DMS79 (cell line): ENCODE data around the gene RECK.
"Not testable (repeated sequence)": the region's sequence is repeated elsewhere in the genome, so short reads cannot be mapped to it uniquely, and the experiment has no call there.

Experiments used
- DNase-seq: peaks from one replicate; lab custom pipeline; 2025; lab: John Stamatoyannopoulos, UW

The RECK gene

GRCh38 chr9:36116593-36116992, 79.9 kb downstream of the RECK start:
- DNase-seq: no peak

GRCh38 chr9:36118201-36118600, 81.5 kb downstream of the RECK start:
- no peak for DNase-seq

DNA sequence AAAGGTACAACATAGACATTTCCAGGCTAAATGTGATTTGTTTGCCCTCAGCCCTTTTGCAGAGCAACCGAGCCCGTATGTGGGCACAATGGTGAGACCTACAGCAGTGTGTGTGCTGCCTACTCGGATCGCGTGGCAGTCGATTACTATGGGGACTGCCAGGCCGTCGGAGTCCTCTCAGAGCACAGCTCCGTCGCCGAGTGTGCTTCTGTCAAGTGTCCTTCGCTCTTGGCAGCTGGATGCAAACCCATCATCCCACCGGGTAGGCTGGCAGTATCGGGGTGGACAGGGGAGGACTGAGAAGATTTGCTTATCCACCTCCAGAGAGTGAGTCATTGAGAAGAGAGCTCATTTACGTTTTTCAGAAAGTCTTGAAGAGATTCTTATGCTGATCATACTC, 82.0 kb downstream of the RECK start:
- peak; percentile 95 for DNase-seq

GRCh38 chr9:36119476-36119875, 82.8 kb downstream of the RECK start:
- no peak for DNase-seq

DNA sequence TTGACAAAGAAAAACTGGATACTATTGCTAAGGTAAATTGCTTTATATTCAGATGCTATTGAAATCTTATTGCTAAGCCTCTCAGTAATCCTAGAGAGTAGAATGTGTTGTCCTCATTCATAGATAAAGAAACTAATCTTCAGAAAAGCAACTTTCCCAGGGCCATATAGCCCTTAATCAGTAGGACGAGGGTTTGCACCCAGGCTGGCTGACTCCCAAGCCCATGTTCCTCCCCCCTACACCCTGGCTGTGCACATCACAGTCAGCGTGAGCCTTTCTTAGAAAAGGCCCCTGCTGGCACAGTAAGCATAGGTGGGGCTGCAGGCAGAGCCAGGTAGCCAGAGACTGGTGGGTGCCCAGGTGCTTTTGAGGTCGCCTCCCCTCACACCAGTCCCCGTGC, 84.0 kb downstream of the RECK start:
- no peak for DNase-seq

- no peak for DNase-seq
Observed at GRCh38 chr9:36121971-36122370, 85.3 kb downstream of the RECK start.

- no peak for DNase-seq
Observed at GRCh38 chr9:36123515-36123914, 86.8 kb downstream of the RECK start.

- no peak for DNase-seq
Observed at GRCh38 chr9:36125062-36125855, 88.5 kb downstream of the RECK start.

- DNase-seq: no peak
Observed at GRCh38 chr9:36126016-36126730, 89.5 kb downstream of the RECK start.

- no peak for DNase-seq
Observed at GRCh38 chr9:36127652-36128244, 91.0 kb downstream of the RECK start.

- no peak for DNase-seq
Observed at GRCh38 chr9:36128349-36128748, 91.6 kb downstream of the RECK start.

GRCh38 chr9:36129139-36129538, 92.4 kb downstream of the RECK start:
- no peak for DNase-seq

DNA sequence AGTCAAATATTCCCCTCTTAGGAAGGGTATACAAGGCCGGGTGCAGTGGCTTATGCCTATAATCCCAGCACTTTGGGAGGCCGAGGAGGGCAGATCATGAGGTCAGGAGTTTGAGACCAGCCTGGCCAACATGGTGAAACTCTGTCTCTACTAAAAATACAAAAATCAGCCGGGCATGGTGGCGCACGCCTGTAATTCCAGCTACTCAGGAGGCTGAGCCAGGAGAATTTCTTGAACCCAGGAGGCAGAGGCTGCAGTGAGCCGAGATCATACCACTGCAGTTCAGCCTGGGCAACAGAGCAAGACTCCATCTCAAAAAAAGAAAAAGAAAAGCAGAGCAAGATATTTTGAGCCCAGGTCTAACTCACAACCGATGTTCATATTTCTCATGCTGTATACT, 95.0 kb downstream of the RECK start:
- DNase-seq: not testable (repeated sequence)

DNA sequence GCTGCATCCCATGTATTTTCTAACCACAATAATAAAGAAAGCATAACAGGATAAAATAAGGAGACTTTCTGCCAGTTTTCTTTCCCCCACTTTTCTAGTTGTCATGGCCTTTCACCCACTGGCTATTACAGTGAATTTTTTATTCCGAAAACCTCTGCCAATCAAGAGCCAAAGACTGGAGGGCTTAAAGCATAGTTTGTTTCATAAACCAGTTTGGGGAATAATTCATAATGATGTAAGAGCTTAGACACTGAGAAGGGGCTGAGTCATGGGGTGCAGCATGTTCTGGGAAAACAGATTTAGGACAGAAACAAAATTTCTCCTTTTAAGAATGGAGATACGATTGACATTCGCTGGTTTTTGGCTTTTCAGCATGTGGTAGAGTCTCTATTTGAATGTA, 95.4 kb downstream of the RECK start:
- DNase-seq: no peak

DNA sequence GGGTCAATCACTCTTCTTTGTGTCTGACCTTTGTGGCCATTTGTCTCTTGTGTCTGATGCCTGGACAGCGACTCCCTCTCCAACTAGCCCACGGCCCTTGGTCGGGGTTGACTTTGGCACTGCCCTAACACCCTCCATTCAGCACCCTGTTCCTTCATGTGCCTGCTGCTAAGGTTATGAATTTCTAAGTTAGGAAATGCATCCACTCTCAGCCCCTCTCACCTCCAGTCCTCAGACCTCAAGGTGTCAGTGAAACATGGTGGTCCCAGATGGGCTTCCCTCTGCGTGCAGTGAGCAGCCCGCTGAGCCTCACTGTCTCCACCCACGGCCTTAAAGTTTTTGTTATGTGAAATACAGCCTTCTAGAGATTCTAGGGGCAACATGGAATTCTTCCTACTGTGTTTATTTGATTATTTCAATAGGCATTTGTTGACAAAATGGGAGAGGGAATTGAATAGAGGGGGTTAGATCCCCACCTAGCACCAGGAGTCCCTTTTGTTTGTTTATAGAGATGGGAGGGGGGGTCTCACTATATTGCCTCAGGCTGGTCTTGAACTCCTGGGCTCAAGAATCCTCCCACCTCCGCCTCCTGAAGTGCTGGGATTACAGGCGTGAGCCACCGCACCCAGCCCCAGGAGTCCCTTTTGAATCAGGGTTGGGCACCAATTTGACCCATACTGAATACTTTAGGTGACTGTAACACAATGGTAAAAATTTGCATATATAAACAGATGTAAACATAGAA, 98.2 kb downstream of the RECK start:
- DNase-seq: no peak

GRCh38 chr9:36135741-36136271, 99.1 kb downstream of the RECK start:
- DNase-seq: no peak

DNA sequence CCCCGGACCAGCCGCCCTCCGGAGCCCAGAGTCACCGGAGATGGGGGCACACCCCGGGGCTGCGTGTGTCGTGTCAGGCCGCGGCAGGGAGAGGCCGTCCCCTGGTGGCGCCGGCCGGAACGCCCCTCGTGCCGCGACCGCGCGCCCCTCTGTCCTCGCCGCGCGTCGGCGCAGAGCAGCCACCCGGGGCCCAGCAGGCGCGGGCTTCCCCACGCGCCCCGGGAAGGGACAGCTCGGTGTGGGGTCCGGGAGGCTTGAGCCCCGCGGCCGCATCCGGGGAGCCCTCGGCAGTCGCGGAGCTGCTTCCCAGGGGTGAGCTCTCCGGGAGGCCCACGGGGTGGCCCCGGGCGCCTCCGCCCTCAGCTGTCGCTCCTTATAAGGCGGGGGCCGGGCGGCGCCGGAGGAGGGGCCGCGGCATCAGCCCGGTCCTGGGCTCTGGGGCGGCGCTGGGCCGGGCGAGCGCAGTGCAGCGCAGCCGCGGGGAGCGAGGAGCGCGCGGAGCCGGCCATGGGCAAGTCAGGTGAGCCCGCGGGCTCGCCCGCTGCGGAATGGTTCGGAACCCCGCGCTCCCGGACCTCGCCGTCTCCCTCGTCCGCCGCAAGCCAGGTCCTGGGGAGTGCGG, 99.7 kb downstream of the RECK start, which contains the start of gene GLIPR2:
Gene GLIPR2, plus strand, starts transcription at position 462 of the 622 bp plus-strand sequence. Its CDS starts 46 bp downstream, at position 508.
- no peak for DNase-seq

DNA sequence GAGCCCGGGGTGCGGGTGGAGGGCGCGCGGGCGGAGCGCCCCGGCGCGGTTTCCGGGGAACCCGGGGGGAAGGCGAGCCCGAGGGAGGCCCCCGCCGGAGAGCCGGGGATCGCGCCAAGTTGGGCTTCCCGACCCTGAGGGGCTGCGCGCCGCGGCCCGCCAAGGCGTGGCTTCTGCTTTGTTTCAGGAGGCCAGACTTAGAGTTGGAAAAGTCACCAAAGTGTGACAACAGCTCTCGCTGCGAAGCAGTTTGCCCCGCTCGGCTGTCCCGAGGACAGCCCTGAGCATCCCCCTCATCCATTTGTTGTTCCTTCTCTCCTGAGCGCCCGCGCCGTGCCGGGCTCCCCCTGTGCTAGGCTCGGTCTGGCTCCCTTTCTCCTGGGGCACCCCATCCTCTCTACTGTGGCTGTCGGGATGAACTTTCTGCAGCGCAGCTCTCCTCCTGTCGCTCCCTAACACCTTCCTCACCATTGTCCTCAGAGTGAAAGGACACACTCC, 100.2 kb downstream of the RECK start:
- DNase-seq: no peak

GRCh38 chr9:36137392-36138004, 100.8 kb downstream of the RECK start:
- peak; percentile 22 for DNase-seq

DNA sequence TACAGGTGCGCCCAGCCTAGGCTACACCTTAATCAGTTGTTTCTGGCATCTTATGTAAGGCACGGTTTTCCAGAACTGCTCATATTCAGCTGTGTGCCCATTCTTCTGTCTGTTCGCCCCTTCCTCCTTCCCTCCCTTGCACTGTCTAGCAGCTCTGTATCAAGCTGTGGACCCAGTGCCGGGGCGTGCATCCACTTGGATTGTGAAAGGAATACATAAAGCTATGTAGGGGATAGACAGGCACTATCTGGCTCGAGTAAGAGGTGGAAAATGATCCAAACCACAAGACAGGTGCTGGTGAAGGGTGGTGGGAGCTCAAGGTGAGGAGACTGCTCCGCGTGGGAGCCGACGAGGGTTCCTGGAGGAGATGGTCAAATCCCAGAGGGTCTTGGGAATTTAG, 101.8 kb downstream of the RECK start:
- no peak for DNase-seq

DNA sequence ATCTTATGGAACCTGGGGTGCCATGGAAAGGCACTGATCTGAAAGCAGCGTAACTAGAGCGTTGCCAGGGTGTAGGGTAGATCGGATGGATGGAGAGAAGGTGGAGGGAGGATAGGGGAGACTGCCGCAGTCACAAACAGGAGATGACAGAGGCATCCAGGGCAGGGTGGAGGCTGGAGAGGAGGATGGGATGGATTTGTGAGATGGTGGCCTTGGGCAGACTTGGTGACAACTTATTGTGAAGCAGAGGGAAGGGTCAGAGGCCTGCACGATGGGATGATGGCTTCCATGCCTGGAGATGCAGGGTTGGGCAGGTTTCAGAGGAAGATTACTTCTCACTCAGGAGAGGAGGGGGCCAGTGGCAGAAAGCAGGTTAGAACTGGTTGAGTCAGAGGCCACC, 102.2 kb downstream of the RECK start:
- DNase-seq: no peak
